Neural cell (in vitro differentiated cells): ENCODE data around the gene P2RX5. TPM values are rescaled to one million over a fixed set of nuclear protein-coding genes. Genes with fewer than 3 reads are reported as not detected.
A peak's percentile ranks its signal among the peaks of the same experiment; 100 is the strongest.

Source experiments
- H2AFZ ChIP-seq: fragments of 200-600, 300-800 bp; sonication (generic), shearing (Covaris generic); 2 replicates; pipeline ENCODE4 v1.6.0; 2014; ENCODE audit warnings: low read depth, mild to moderate bottlenecking, antibody characterized with exemption, low read length, moderate library complexity
- H3F3A ChIP-seq: fragments of 200-600 bp; shearing (Covaris generic); 2 replicates; pipeline ENCODE4 v1.6.1; 2016; ENCODE audit warnings: mild to moderate bottlenecking, moderate library complexity, mixed read lengths, antibody characterized with exemption, low read length; ENCODE audit not compliant: insufficient read depth, poor library complexity, severe bottlenecking
- H3K27ac ChIP-seq: fragments of 200-600, 300-800 bp; sonication (generic), shearing (Covaris generic); 2 replicates; pipeline ENCODE4 v1.5.1; 2014; ENCODE audit warnings: mild to moderate bottlenecking, low read length, moderate library complexity
- H3K27me3 ChIP-seq: fragments of 300-800, 200-600 bp; sonication (generic), shearing (Covaris generic); 2 replicates; pipeline ENCODE4 v1.6.0; 2014; ENCODE audit warnings: mild to moderate bottlenecking, low read depth, low read length, moderate library complexity; ENCODE audit not compliant: insufficient read depth
- H3K36me3 ChIP-seq: fragments of 300-800, 200-600 bp; sonication (generic), shearing (Covaris generic); 2 replicates; pipeline ENCODE4 v1.5.1; 2014; ENCODE audit warnings: mild to moderate bottlenecking, antibody characterized with exemption, low read length, moderate library complexity; ENCODE audit not compliant: insufficient read depth
- H3K4me2 ChIP-seq: fragments of 300-800, 200-600 bp; sonication (generic), shearing (Covaris generic); 2 replicates; pipeline ENCODE4 v1.6.0; 2014; ENCODE audit warnings: mild to moderate bottlenecking, low read length
- H3K4me3 ChIP-seq: fragments of 300-800, 200-600 bp; sonication (generic), shearing (Covaris generic); 2 replicates; pipeline ENCODE4 v1.5.1; 2014; ENCODE audit warnings: mild to moderate bottlenecking, low read length, moderate library complexity
- H3K79me2 ChIP-seq: fragments of 200-600 bp; shearing (Covaris generic); replicated peaks from 2 replicates; pipeline ENCODE4 v1.6.0; 2014; ENCODE audit warnings: mild to moderate bottlenecking, low read length, moderate library complexity; ENCODE audit not compliant: insufficient read depth
- H3K9ac ChIP-seq: fragments of 300-800, 200-600 bp; sonication (generic), shearing (Covaris generic); 2 replicates; pipeline ENCODE4 v1.6.1; 2016; ENCODE audit warnings: mild to moderate bottlenecking, low read length, mixed read lengths
- H3K9me2 ChIP-seq: fragments of 200-600 bp; shearing (Covaris generic); 2 replicates; pipeline ENCODE4 v1.6.1; 2016; ENCODE audit warnings: mild to moderate bottlenecking, low read length, mixed read lengths; ENCODE audit not compliant: insufficient read depth
- H3K9me3 ChIP-seq: fragments of 200-600, 300-800 bp; sonication (generic), shearing (Covaris generic); 2 replicates; pipeline ENCODE4 v1.6.1; 2016; ENCODE audit warnings: mild to moderate bottlenecking, mixed run types, low read length, moderate library complexity, mixed read lengths
- H4K20me1 ChIP-seq: fragments of 200-600 bp; shearing (Covaris generic); 2 replicates; pipeline ENCODE4 v1.6.1; 2016; ENCODE audit warnings: mild to moderate bottlenecking, mixed run types; ENCODE audit not compliant: insufficient read depth
- CTCF ChIP-seq: fragments of 450-650 bp; IDR thresholded peaks from 2 replicates; pipeline ENCODE4 v1.5.1; 2014; ENCODE audit warnings: antibody characterized with exemption, mild to moderate bottlenecking, moderate library complexity; ENCODE audit not compliant: poor library complexity, severe bottlenecking
- EP300 ChIP-seq: fragments of 450-650 bp; conservative IDR thresholded peaks from 2 replicates; pipeline ENCODE4 v1.6.1; 2014; ENCODE audit warnings: antibody characterized with exemption, mild to moderate bottlenecking, moderate library complexity; ENCODE audit not compliant: poor library complexity, severe bottlenecking
- EZH2 ChIP-seq: fragments of 200-600, 300-800 bp; shearing (Covaris generic), sonication (generic); IDR thresholded peaks from 2 replicates; pipeline ENCODE4 v1.6.1; 2014; ENCODE audit warnings: antibody characterized with exemption, low read length, borderline replicate concordance, mild to moderate bottlenecking; ENCODE audit not compliant: insufficient read depth, poor library complexity, severe bottlenecking
- MXI1 ChIP-seq: fragments of 450-650 bp; conservative IDR thresholded peaks from 2 replicates; pipeline ENCODE4 v1.6.1; 2014; ENCODE audit warnings: antibody characterized with exemption, mild to moderate bottlenecking; ENCODE audit not compliant: poor library complexity, severe bottlenecking
- POLR2AphosphoS5 ChIP-seq: IDR thresholded peaks from 2 replicates; pipeline ENCODE4 v1.6.1; 2012
- RAD21 ChIP-seq: fragments of 450-650 bp; conservative IDR thresholded peaks from 2 replicates; pipeline ENCODE4 v1.6.1; 2014; ENCODE audit warnings: antibody characterized with exemption, mild to moderate bottlenecking, moderate library complexity
- REST ChIP-seq: IDR thresholded peaks from 2 replicates; pipeline ENCODE4 v1.6.1; 2012; ENCODE audit warnings: borderline replicate concordance
- SMC3 ChIP-seq: fragments of 450-650 bp; conservative IDR thresholded peaks from 2 replicates; pipeline ENCODE4 v1.6.1; 2014; ENCODE audit warnings: antibody characterized with exemption, mild to moderate bottlenecking, moderate library complexity; ENCODE audit not compliant: poor library complexity
- TAF1 ChIP-seq: IDR thresholded peaks from 2 replicates; pipeline ENCODE4 v1.6.1; 2012; ENCODE audit warnings: low read depth
- polyA minus RNA-seq: library from RNA; depleted of rRNA, polyadenylated mRNA; stranded (reverse); fragments of >200 nt; gene quantifications from 2 replicates; pipeline ENCODE4 v1.2.3, GENCODE V29; 2014
- polyA plus RNA-seq: library from polyadenylated mRNA; depleted of rRNA; stranded (reverse); fragments of >200 nt; gene quantifications from 2 replicates; pipeline ENCODE4 v1.2.3, GENCODE V29; 2014

The P2RX5 gene
- polyA plus RNA-seq (7.0 and 9.0 TPM in 2 replicates), polyA minus RNA-seq (1.9 and 2.8 TPM in 2 replicates)

- peaks cover 27% of the 10 kb centered on the region for H3K27me3 ChIP-seq
Observed at GRCh38 chr17:3695723-3696411, at the start of gene P2RX5. TSS of gene P2RX5 (minus strand) at chr17:3696155. CDS start at chr17:3696005, 150 bp downstream.

GRCh38 chr17:3745071-3745470, 49.1 kb upstream of the P2RX5 start:
- H3K9ac ChIP-seq: no peak overlapping the region
- no peaks in the 10 kb centered on the region for H3K79me2 ChIP-seq
- H3K4me3 ChIP-seq: no peak overlapping the region
- H3K27me3 ChIP-seq: no peaks in the 10 kb centered on the region
- no peaks in the 10 kb centered on the region for H3F3A ChIP-seq
- H3K9me3 ChIP-seq: no peaks in the 10 kb centered on the region
- H2AFZ ChIP-seq: no peak overlapping the region
- H4K20me1 ChIP-seq: no peaks in the 10 kb centered on the region
- H3K9me2 ChIP-seq: no peaks in the 10 kb centered on the region
- H3K36me3 ChIP-seq: no peaks in the 10 kb centered on the region
- H3K27ac ChIP-seq: no peak overlapping the region
- H3K4me2 ChIP-seq: no peak overlapping the region
- TF ChIP-seq CTCF (no peak), RAD21 (no peak), SMC3 (no peak), EZH2 (no peak)

More at GRCh38 chr17:3695723-3696411, at the start of gene P2RX5:
- Histone ChIP-seq H3K4me2 (no peak within 1 kb of the TSS), H3K9ac (peak within 1 kb of the TSS; percentile 34), H3K27ac (no peak within 1 kb of the TSS), H3K9me2 (no peaks in the 10 kb centered on the region), H3K9me3 (no peaks in the 10 kb centered on the region), H3K4me3 (peak within 1 kb of the TSS; percentile 63), H2AFZ (no peak within 1 kb of the TSS), H4K20me1 (no peaks in the 10 kb centered on the region), H3K79me2 (no peaks in the 10 kb centered on the region), H3K36me3 (no peaks in the 10 kb centered on the region), H3F3A (no peaks in the 10 kb centered on the region)
- TF ChIP-seq REST (no peak), MXI1 (no peak), POLR2AphosphoS5 (no peak), TAF1 (no peak), CTCF (no peak), EP300 (no peak)
